HFF-Myc (cell line): ENCODE results near the gene POLK.

Experiments used
- DNase-seq: peaks from one replicate; pipeline ENCODE4 v3.0.0-alpha.2; 2011; ENCODE audit warnings: low read depth; ENCODE audit errors: extremely low read depth
- H3K4me3 ChIP-seq: replicated peaks from 2 replicates; pipeline ENCODE4 v1.5.1; 2011; ENCODE audit warnings: low read depth, mild to moderate bottlenecking, control low read depth, low read length
- TF ChIP-seq, protein P1 (sequence below): IDR thresholded peaks from 2 replicates; pipeline ENCODE4 v1.5.1; 2012; ENCODE audit warnings: mild to moderate bottlenecking, low read depth, low read length, control low read depth; ENCODE audit errors: missing control alignments

POLK gene

DNA sequence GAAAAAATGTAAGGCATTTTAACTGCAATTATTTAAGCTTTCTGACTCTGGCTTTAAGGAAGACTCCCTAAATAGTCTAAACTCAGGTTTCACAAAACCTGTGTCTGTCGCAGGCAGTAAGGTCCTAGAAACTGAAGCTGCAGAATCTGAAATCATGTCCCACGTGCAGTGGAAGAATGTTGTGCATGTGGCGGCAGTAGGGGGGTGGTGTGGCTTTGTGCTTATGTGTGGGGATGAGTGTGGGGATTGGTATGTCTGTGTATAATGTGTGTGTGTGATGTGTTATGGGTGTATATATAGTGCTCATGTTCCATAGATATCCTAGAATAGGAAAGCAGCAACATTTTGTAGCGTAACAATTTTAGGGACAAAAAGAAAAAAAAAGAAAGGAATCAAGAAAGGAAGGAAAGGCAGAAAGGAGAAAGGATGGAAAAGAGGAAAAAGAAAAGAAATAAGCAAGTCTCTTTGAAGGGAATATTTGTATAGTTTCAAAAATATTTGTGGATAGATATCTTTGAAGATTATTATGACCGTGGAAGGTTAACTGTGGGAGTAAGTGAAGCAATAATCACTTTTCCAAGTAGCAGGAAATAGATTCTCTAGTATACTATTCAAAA is 106.2 kb downstream of the POLK start:
- DNase-seq = no peak
- TF ChIP-seq, protein P1, sequence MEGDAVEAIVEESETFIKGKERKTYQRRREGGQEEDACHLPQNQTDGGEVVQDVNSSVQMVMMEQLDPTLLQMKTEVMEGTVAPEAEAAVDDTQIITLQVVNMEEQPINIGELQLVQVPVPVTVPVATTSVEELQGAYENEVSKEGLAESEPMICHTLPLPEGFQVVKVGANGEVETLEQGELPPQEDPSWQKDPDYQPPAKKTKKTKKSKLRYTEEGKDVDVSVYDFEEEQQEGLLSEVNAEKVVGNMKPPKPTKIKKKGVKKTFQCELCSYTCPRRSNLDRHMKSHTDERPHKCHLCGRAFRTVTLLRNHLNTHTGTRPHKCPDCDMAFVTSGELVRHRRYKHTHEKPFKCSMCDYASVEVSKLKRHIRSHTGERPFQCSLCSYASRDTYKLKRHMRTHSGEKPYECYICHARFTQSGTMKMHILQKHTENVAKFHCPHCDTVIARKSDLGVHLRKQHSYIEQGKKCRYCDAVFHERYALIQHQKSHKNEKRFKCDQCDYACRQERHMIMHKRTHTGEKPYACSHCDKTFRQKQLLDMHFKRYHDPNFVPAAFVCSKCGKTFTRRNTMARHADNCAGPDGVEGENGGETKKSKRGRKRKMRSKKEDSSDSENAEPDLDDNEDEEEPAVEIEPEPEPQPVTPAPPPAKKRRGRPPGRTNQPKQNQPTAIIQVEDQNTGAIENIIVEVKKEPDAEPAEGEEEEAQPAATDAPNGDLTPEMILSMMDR = no peak
- H3K4me3 ChIP-seq = no peak overlapping the region

DNA sequence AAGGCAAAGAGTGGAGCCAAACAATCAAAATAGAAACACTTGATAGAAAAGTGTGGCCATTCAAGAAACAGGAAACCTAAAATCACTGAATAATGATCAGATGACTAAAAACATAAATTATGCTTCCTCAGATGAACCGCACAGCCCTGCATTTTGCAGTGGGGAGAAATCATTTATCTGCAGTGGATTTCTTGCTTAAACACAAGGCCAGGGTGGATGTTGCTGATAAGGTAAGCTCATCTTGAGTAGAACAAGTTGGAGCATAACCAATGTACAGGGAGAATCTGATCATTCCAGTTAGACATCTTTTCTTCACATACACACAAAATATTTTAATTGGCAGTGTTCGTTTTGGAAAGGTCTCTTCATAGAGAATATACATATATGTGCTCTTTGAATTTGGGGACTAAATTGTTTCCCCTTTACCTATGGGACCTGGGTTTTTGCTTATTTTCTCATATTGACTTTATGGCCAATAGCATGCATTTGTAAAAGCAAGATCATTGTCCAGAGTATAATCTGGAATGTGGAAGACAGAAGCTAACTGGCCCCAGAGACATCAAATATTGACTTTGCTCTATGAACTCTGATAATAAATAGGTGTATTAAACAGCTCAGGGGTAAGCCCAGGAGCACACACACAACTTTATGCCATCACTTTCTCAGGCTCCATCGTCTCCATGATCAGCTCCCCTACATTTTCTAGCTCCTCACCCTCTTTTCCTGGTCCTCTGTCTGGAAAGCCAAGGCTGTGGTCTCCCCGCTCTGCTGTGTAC is 108.7 kb downstream of the POLK start:
- H3K4me3 ChIP-seq = no peak overlapping the region
- DNase-seq = no peak
- TF ChIP-seq, protein P1 = no peak

DNA sequence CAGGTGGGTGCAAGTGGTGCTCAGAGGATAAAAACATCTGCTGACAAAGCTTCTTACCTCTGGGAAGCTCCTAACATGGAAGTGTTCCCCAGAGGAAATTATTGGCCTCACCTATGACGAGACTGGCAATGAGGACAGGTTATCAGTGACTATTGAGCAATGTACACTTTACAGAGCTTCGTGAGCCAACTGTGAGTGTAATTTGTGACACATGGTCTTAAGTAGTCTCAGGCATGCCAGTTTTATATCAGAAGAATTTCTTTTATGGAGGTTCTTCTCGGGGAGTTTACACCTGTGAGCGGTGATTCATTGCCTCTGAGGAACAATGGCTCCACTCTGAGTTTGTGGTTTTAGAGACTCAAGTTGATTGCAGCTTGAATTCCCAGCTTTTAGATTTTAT is 110.9 kb downstream of the POLK start:
- no peak overlapping the region for H3K4me3 ChIP-seq
- no peak for DNase-seq
- TF ChIP-seq, protein P1 = no peak

DNA sequence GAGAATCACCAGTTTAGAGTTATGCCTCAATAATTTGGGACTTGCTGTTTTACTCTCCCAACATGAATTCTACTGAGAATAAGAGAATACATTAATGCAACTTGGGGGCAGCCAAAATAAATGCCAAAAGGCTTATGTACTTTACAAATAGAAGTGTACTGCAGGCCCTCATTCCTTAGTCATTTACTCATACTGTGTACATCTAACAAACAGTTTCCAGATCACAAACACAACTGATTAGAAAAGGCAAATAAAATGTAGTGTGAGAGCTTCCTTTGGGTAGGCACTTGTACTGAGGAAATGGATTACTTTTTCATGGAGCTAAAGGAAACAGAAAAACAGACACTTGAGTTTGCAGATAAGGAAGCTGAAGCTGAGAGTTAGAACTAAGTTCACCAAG is 112.2 kb downstream of the POLK start:
- TF ChIP-seq, protein P1 = no peak
- no peak overlapping the region for H3K4me3 ChIP-seq
- DNase-seq = no peak

DNA sequence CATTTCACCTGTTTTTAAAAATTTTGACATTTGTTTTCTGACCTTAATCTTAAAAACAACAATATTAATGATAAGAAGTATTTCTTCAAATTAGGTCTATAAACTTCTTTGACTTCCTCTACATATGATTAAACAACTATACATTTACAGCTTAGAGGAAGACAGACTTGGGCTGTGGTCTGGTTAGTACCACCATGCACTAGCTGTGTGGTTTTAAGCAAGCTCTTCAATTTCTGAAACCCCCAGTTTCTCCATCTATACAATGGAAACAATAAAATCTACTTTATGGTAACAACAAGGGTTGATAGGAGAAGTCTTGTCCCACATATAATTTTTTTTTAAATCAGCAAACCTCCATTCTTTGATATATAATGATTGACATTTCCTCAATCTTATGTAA is 115.3 kb downstream of the POLK start:
- no peak overlapping the region for H3K4me3 ChIP-seq
- TF ChIP-seq, protein P1 = no peak
- no peak for DNase-seq

DNA sequence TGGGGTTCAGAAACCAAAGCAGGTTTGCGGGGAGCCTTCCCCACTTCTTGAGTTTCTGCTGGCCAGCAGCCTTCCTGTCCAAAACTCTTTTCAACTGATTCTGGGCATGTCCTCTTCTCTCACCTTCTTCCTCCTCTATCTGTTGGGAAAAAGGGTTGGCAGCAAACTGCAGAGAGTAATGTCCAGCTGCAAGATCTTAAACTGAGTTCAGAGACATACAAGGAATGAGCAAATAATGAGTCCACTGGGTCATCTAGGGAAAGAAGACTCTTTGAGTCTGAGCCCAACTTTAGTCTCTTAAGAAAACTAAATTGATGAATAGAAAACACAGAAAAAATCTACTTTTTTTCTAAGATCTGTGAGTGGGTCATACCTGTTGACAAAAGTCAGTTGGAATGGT is 116.1 kb downstream of the POLK start:
- H3K4me3 ChIP-seq = no peak overlapping the region
- TF ChIP-seq, protein P1 = no peak
- DNase-seq = no peak
